ENCODE data around the gene APLNR.

APLNR gene

DNA sequence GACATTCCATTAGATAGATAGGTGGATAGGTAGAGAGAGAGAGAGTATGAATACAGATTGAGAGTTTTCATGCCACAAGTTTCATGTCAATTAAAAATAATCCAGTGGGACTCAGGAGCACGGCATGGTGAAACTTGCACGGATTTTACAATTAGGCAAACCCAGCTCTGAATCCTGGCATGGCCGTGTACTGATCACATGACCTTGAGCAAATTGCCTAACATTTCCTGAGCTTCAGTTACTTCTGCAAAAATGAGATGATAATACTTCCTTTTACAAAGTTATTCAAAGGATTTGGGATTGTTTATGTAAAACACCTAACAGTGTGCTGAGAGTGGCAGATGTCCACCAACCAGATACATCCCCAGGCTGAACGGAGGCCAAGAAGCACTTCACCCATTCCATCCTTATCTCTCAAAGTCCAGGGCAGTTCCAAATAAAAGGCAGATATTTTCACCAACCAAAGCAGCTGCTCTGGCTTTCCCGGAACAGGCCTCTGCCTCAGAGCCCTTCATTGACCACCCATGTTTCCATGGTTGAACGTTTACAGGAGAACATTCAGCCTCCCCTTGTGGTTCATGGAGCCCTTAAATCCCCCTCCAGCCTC lies 17.9 kb downstream of the APLNR start:
- no peak overlapping the region for H3K4me3 ChIP-seq (ENCODE audit: low read depth, low read length)
- TF ChIP-seq, protein P1, sequence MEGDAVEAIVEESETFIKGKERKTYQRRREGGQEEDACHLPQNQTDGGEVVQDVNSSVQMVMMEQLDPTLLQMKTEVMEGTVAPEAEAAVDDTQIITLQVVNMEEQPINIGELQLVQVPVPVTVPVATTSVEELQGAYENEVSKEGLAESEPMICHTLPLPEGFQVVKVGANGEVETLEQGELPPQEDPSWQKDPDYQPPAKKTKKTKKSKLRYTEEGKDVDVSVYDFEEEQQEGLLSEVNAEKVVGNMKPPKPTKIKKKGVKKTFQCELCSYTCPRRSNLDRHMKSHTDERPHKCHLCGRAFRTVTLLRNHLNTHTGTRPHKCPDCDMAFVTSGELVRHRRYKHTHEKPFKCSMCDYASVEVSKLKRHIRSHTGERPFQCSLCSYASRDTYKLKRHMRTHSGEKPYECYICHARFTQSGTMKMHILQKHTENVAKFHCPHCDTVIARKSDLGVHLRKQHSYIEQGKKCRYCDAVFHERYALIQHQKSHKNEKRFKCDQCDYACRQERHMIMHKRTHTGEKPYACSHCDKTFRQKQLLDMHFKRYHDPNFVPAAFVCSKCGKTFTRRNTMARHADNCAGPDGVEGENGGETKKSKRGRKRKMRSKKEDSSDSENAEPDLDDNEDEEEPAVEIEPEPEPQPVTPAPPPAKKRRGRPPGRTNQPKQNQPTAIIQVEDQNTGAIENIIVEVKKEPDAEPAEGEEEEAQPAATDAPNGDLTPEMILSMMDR (IDR thresholded peaks at IDR 0.05; ENCODE audit: borderline replicate concordance, insufficient read depth, low read depth, low read length) = no peak

DNA sequence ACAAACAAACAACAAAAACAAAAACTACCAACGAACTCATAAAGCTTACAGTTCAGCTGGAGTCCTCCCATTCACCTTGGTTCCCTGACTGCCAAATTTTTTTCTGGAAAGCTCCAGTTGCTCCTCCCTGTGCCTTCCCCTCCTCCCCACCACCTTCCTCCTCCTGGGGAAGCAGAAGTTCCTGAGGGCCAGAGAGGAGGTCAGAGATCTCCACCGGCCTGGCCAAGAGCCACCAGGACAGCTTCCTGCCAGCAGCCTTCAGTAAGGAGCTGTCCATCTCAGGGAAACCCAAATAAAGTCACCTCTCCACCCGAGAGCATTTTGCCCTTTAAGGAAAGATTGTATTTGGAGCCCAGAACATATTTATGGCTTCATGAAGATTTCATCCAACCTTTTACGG lies 20.0 kb downstream of the APLNR start:
- TF ChIP-seq, protein P1 (IDR thresholded peaks at IDR 0.05; ENCODE audit: borderline replicate concordance, insufficient read depth, low read depth, low read length) = no peak
- H3K4me3 ChIP-seq (ENCODE audit: low read depth, low read length) = no peak overlapping the region

DNA sequence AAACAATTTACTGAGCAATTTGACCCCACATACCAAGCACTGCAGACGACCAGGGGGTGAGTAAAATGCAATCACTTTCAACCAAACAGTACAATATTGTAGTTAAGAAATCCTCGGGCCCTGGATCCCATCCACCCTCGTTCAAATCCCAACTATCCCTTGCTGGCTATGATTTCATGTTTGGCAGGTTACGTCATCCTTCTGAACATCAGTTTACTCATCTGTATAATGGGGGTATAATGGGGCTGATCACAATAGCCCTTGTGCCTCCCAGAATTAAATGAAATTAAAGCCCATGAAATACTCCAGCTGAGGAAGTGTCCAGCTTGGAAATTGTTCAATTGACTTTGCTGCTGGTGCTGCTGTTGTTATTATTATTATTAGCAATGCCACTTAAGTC lies 20.6 kb downstream of the APLNR start:
- TF ChIP-seq, protein P1 (IDR thresholded peaks at IDR 0.05; ENCODE audit: borderline replicate concordance, insufficient read depth, low read depth, low read length) = no peak
- no peak overlapping the region for H3K4me3 ChIP-seq (ENCODE audit: low read depth, low read length)

DNA sequence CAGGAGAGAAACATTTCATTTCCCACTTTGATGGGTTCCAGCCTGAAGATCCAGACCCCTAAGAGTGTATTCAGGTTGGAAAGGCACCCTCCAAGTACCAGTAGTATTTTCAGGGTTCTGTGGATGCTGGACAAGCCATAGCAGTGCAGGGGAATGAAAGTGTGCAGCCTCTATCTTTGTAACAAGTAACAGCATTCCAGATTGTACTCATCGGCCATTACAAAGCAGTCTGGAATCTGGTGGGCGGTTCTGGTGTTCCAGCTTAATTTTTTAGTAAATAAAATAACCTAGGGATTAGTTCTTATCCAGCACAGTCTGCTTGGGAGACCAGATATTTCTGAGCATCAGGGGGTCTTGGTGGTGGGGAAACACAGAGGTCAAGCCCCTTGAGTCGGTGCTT lies 22.6 kb downstream of the APLNR start:
- TF ChIP-seq, protein P1 (IDR thresholded peaks at IDR 0.05; ENCODE audit: borderline replicate concordance, insufficient read depth, low read depth, low read length) = no peak
- H3K4me3 ChIP-seq (ENCODE audit: low read depth, low read length) = no peak overlapping the region

DNA sequence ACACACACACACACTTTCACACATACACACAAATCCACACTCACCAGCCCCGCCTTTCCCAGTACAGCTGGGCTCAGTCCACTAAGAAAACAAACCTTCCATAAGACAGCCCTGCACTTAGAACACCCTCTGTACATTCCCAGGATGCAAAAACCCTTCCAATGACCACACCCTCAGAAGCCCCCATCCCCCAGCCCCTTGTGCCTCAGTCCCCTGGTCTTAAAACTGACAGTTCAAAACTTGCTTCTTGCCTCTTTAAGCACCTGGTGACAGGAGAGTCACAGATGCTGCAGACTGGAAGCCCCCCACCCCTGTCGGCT lies 23.0 kb downstream of the APLNR start:
- TF ChIP-seq, protein P1 (IDR thresholded peaks at IDR 0.05; ENCODE audit: borderline replicate concordance, insufficient read depth, low read depth, low read length) = no peak
- no peak overlapping the region for H3K4me3 ChIP-seq (ENCODE audit: low read depth, low read length)

DNA sequence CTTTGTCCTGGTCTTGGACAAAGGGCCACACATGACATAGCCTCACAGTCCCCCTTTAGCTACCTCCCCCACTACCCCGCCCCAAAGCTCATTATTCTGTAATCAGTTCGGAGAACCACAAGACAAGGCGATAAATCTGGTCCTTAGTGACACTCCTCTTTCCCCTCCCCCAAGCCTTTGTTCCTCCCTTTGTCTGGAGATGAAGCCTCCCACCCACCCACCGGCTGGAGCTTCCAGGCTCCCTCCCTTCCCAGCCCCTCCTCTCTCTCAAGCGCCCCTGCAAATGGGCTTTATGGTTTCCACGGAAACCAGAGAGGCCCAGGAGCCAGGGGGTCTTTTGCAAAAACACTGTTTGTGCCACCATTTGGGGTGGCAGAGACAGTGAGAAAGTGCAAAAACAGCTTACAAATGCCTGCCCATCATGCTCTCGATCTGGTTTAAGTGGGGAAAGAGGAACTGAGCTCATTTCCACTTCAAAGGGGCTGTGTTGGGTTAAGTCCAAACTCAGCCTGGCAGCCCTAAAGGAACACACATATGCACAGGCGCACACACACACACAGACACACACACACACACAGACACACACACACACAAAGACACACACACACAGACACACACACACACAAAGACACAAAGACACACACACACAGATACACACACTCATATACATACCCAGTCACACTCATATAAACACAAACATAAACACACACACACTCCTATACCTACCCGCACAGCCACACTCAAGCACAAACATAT lies 23.5 kb downstream of the APLNR start:
- no peak overlapping the region for H3K4me3 ChIP-seq (ENCODE audit: low read depth, low read length)
- TF ChIP-seq, protein P1 (IDR thresholded peaks at IDR 0.05; ENCODE audit: borderline replicate concordance, insufficient read depth, low read depth, low read length) = no peak

DNA sequence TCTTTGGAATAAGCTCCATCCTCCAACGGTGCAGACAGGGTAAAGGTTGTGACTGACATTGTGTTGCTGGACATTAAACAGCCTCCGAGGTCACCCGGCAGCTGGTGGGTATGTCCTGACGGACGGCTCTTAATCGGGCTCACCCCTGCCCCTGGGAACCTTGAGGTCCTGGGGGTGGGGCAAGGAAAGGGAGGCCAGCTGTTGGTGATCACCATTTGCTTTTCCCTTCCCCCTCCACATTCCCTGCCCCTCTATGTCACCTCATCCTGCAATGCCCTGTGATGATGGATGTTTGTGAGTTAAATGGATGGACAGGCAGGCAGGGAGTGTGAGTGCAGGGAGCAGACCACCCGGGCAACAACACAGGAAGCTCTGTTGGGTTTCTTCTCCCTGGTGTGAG lies 26.3 kb downstream of the APLNR start:
- H3K4me3 ChIP-seq (ENCODE audit: low read depth, low read length) = no peak overlapping the region
- TF ChIP-seq, protein P1 (IDR thresholded peaks at IDR 0.05; ENCODE audit: borderline replicate concordance, insufficient read depth, low read depth, low read length) = no peak
